Esophagus muscularis mucosa (tissue), 4 donors: Measurements from ENCODE around the gene PBRM1. TPM values are rescaled to one million over a fixed set of nuclear protein-coding genes. Genes with fewer than 3 reads are reported as not detected.
A peak's percentile ranks its signal among the peaks of the same experiment; 100 is the strongest.

Experiments used
- DNase-seq: peaks from one replicate; pipeline ENCODE4 v3.0.0-alpha.2; 2017; ENCODE audit errors: extremely low spot score
- H3K27ac ChIP-seq, 4 donors: fragments of 200-600 bp; sonication (generic); replicated peaks in 1 of 4; 1 replicate in 3 of 4; 2 replicates in 1 of 4; pipeline ENCODE4 v1.5.1; 2016 to 2019; ENCODE audit warnings: mild to moderate bottlenecking in 1 of 4
- H3K27me3 ChIP-seq, 4 donors: fragments of 200-600 bp; sonication (generic); one replicate each; pipeline versions ENCODE4 v1.5.1 to v1.6.0; 2016 to 2019
- H3K36me3 ChIP-seq, 4 donors: fragments of 200-600 bp; sonication (generic); one replicate each; pipeline ENCODE4 v1.5.1; 2016 to 2019
- H3K4me1 ChIP-seq, 4 donors: fragments of 200-600 bp; sonication (generic); one replicate each; pipeline ENCODE4 v1.5.1; 2016 to 2019
- H3K4me3 ChIP-seq, 4 donors: fragments of 200-600 bp; sonication (generic); 1 replicate in 2 of 4; 2 replicates in 2 of 4; pipeline ENCODE4 v1.5.1; 2016 to 2019; ENCODE audit warnings: mild to moderate bottlenecking in 4 of 4, moderate library complexity in 1 of 4
- H3K9me3 ChIP-seq, 4 donors: fragments of 200-600 bp; sonication (generic); 1 replicate in 3 of 4; 2 replicates in 1 of 4; pipeline ENCODE4 v1.5.1; 2016 to 2019
- EP300 ChIP-seq: sonication (generic); formaldehyde crosslinking; IDR thresholded peaks from one replicate; pipeline ENCODE4 v1.6.1; 2017; ENCODE audit warnings: antibody characterized with exemption
- POLR2A ChIP-seq: fragments of 450-650 bp; IDR thresholded peaks from one replicate; pipeline ENCODE4 v1.6.1; 2017; ENCODE audit warnings: antibody characterized with exemption, moderate library complexity, mild to moderate bottlenecking, low read depth
- POLR2AphosphoS5 ChIP-seq, 2 donors: sonication (generic); formaldehyde crosslinking; IDR thresholded peaks; one replicate each; pipeline ENCODE4 v1.6.1; 2017; ENCODE audit warnings: antibody characterized with exemption in 2 of 2
- WGBS: methylation state at CpG from one replicate; pipeline ENCODE4 v1.1.5; 2018; 5-methylcytosine and 5-hydroxymethylcytosine counted together
- intact Hi-C: fragments of 100-400 bp; cut with DNase I; formaldehyde crosslinking; loops from one replicate; pipeline ENCODE4 v1.15.1; 2023
- small RNA-seq, 3 donors: library from RNA; depleted of rRNA; stranded (forward); fragments of <200 nt; gene quantifications; one replicate each; pipeline ENCODE3, GENCODE V24; 2016
- total RNA-seq, 4 donors: library from RNA; depleted of rRNA; stranded (reverse); fragments of >200 nt; gene quantifications; one replicate each; pipeline versions ENCODE4 v1.1.0 to v1.2.1, GENCODE V29; 2016
- TF ChIP-seq, protein P1 (sequence below), 3 experiments: fragments of 200-600 bp in 2 of 3; fragments of 450-650 bp in 1 of 3; sonication (generic) in 2 of 3; IDR thresholded peaks; one replicate each; pipeline ENCODE4 v1.5.1; 2017 to 2019; ENCODE audit warnings: antibody characterized with exemption in 3 of 3, mild to moderate bottlenecking in 2 of 3, moderate library complexity in 1 of 3

The PBRM1 gene
- total RNA-seq, 4 donors from 2014 or later = 79.4 to 99.3 (median 82.8) TPM

DNA sequence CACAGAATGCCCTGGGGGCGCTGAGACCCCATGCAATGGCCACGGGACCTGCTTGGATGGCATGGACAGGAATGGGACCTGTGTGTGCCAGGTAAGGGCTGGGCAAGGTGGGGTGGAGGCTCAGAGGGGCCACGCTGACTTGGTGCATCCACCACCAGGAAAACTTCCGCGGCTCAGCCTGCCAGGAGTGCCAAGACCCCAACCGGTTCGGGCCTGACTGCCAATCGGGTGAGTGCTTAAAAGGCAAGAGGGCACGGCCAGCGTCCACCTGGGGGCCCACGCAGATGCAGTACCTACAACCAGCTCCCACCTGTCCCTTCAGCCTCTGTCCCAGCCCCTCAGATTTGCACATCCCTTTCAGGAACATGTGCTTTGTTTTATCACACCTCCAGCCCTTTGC lies 183.7 kb downstream of the PBRM1 start:
- H3K36me3 ChIP-seq = peaks cover 0 to 16% (median 11%) of the 10 kb centered on the region in 4 donors
- no peaks in the 10 kb centered on the region for H3K27me3 ChIP-seq
- DNase-seq = no peak
- WGBS = 90% methylated on average over 8 of the region's 11 CpGs
- H3K27ac ChIP-seq = no peak overlapping the region
- no peak overlapping the region for H3K4me3 ChIP-seq
- H3K4me1 ChIP-seq = peaks cover under 1 to 11% (median 3%) of the 10 kb centered on the region in 4 donors
- no peaks in the 10 kb centered on the region for H3K9me3 ChIP-seq
- intact Hi-C loops = no loop called here
- TF ChIP-seq, protein P1, sequence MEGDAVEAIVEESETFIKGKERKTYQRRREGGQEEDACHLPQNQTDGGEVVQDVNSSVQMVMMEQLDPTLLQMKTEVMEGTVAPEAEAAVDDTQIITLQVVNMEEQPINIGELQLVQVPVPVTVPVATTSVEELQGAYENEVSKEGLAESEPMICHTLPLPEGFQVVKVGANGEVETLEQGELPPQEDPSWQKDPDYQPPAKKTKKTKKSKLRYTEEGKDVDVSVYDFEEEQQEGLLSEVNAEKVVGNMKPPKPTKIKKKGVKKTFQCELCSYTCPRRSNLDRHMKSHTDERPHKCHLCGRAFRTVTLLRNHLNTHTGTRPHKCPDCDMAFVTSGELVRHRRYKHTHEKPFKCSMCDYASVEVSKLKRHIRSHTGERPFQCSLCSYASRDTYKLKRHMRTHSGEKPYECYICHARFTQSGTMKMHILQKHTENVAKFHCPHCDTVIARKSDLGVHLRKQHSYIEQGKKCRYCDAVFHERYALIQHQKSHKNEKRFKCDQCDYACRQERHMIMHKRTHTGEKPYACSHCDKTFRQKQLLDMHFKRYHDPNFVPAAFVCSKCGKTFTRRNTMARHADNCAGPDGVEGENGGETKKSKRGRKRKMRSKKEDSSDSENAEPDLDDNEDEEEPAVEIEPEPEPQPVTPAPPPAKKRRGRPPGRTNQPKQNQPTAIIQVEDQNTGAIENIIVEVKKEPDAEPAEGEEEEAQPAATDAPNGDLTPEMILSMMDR (IDR thresholded peaks at IDR 0.05) = no peak
- TF ChIP-seq EP300 = no peak
- TF ChIP-seq POLR2AphosphoS5 (IDR thresholded peaks at IDR 0.05) = no peak
- no peak for TF ChIP-seq POLR2A

DNA sequence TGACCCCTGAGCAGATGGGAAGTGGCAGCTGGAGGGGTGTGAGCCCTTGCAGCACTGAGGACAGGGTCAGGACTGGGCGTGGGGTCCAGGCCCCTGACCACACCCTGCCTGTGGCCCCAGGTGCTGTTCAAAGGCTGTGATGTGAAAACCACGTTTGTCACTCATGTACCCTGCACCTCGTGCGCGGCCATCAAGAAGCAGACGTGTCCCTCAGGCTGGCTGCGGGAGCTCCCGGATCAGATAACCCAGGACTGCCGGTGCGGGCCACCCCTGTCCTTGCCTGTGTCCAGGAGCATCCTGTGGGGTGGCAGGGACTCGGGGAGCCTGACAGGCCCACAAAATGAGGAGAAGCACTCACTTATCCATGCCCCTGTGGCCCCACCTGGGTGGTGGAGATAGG lies 184.7 kb downstream of the PBRM1 start:
- DNase-seq = no peak
- H3K4me1 ChIP-seq = peaks cover 7 to 20% (median 11%) of the 10 kb centered on the region in 4 donors
- WGBS = 79% methylated on average over 5 of the region's 11 CpGs
- intact Hi-C loops = no loop called here
- no peaks in the 10 kb centered on the region for H3K27me3 ChIP-seq
- H3K9me3 ChIP-seq = no peaks in the 10 kb centered on the region
- H3K36me3 ChIP-seq = peaks cover 0 to 16% (median 8%) of the 10 kb centered on the region in 4 donors
- no peak overlapping the region for H3K27ac ChIP-seq
- TF ChIP-seq POLR2AphosphoS5 (IDR thresholded peaks at IDR 0.05) = no peak
- no peak for TF ChIP-seq POLR2A
- no peak for TF ChIP-seq EP300
- TF ChIP-seq, protein P1 (IDR thresholded peaks at IDR 0.05) = no peak
- H3K4me3 ChIP-seq = no peak overlapping the region

- Histone ChIP-seq H3K9me3 (no peaks in the 10 kb centered on the region), H3K4me1 (peaks cover 20 to 47% (median 37%) of the 10 kb centered on the region in 4 donors), H3K27me3 (no peaks in the 10 kb centered on the region), H3K27ac (peak overlapping the region in 3 of 4 donors; percentile 5 to 31 (median 18)), H3K36me3 (peaks cover 0 to 9% (median 6%) of the 10 kb centered on the region in 4 donors), H3K4me3 (no peak overlapping the region)
- WGBS = 76% methylated on average over 8 of the region's 24 CpGs
- no peak for DNase-seq
- TF ChIP-seq POLR2AphosphoS5 (IDR thresholded peaks at IDR 0.05) (no peak), EP300 (no peak), POLR2A (no peak)
- TF ChIP-seq, protein P1 (IDR thresholded peaks at IDR 0.05) = no peak
- intact Hi-C loops = no loop called here
Observed at GRCh38 chr3:52498137-52499054, 187.3 kb downstream of the PBRM1 start.

DNA sequence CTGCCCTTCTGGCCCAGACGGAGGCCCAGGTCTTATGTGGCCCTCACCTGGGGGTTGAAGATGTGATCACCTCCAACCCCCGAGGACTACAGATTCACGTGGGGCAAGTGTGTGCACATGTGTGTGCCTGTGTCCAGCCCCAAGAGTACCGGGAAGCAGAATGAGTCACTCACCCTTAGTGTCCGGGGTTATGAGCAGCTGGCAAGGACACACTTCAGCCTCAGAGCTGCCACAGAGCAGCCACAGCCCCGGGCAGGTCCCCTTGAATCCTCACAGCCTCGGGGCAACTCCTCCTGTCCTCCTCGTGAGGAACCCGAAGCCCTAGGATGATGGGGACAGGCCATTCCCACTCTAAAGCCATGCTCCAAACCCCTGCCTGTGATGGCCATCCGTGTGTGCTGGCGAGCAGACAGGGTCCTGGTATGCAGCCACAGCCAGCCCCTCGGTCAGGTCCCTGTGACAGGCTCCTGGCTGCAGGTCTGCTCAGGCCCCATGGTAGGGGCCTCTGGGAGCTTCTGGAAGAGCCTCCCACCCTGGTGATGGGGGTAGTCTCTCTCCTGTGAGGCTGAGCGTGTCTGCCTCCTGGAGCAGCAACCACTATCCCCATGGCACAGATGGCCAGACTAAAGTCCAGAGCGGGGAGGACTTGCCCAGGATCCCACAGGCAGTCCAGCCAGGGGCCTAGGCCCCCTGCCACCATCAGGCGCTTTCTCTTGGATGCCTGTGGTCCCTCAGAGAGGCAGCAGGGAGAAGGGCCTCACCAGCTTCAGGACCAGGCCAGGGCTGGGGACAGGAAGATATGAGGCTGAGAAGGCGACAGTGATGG lies 189.7 kb downstream of the PBRM1 start:
- WGBS = 66% methylated on average over 11 of the region's 16 CpGs
- Histone ChIP-seq H3K27me3 (no peaks in the 10 kb centered on the region), H3K4me3 (peak overlapping the region; percentile 38 to 56 (median 42)), H3K9me3 (no peaks in the 10 kb centered on the region), H3K4me1 (peaks cover 35 to 71% (median 58%) of the 10 kb centered on the region in 4 donors), H3K36me3 (peaks cover 21 to 29% (median 28%) of the 10 kb centered on the region in 4 donors), H3K27ac (peak overlapping the region; percentile 53 to 80 (median 70))
- intact Hi-C loops = no loop called here
- TF ChIP-seq POLR2A = no peak
- TF ChIP-seq POLR2AphosphoS5 (IDR thresholded peaks at IDR 0.05) = peak in 1 of 2 donors; percentile 42
- DNase-seq = no peak

Small RNA genes within 50 kb of the gene (small RNA-seq; reads per million reads assigned to genes)
- gene AC006254.2 (0 reads per million in 3 donors), gene RF00569 (3,477 to 4,433 (median 3,655) reads per million in 3 donors), gene RF01183 (0 reads per million in 3 donors), gene RNU6-856P (0 reads per million in 3 donors), gene RNU6ATAC16P (0 reads per million in 3 donors), gene SNORD19 (0 reads per million in 3 donors), gene SNORD19B (0 reads per million in 3 donors), gene SNORD69 (2,507 to 3,030 (median 2,678) reads per million in 3 donors)

Other genes with a start within 250 kb of the PBRM1 start
- 10 to 100 TPM in 3 of 4 donors, 1 to 10 TPM in 1; 7.1 to 39.2 (median 22.2) TPM for gene SEMA3G, start 240.8 kb downstream of the PBRM1 start, total RNA-seq
- gene TNNC1, start 231.9 kb downstream of the PBRM1 start, total RNA-seq = 1 to 10 TPM in 3 of 4 donors, not detected in 1; 1.2 to 7.1 (median 4.0) TPM
- gene NISCH, start 230.3 kb downstream of the PBRM1 start, total RNA-seq = 100 to 1,000 TPM in 2 of 4 donors, 10 to 100 TPM in 2; 71.9 to 110 (median 88.0) TPM
- gene STAB1, start 190.6 kb downstream of the PBRM1 start, total RNA-seq = 100 to 1,000 TPM; 101 to 127 (median 118) TPM
- 10 to 100 TPM; 58.0 to 87.4 (median 72.9) TPM for gene NT5DC2, start 152.1 kb downstream of the PBRM1 start, total RNA-seq
- 10 to 100 TPM in 1 of 4 donors, 1 to 10 TPM in 3; 1.3 to 60.6 (median 7.0) TPM for gene UQCC5, start 149.3 kb downstream of the PBRM1 start, total RNA-seq
- 10 to 100 TPM; 28.4 to 71.1 (median 29.3) TPM for gene GNL3, start 119 bp upstream of the PBRM1 start, total RNA-seq
- gene GLT8D1, start 19.9 kb upstream of the PBRM1 start, total RNA-seq = 10 to 100 TPM; 31.6 to 40.3 (median 35.7) TPM
- gene SPCS1, start 20.2 kb upstream of the PBRM1 start, total RNA-seq = 10 to 100 TPM; 67.3 to 95.3 (median 88.7) TPM
- 10 to 100 TPM; 19.1 to 29.2 (median 23.6) TPM for gene NEK4, start 85.0 kb upstream of the PBRM1 start, total RNA-seq
- gene ITIH1, start 91.7 kb upstream of the PBRM1 start, total RNA-seq = not detected
- gene ITIH3, start 108.9 kb upstream of the PBRM1 start, total RNA-seq = 1 to 10 TPM in 2 of 4 donors, under 1 TPM in 2; 0.83 to 3.2 (median 1.5) TPM
- gene ITIH4, start 144.8 kb upstream of the PBRM1 start, total RNA-seq = 1 to 10 TPM; 2.0 to 4.6 (median 2.8) TPM
- 10 to 100 TPM in 3 of 4 donors, 1 to 10 TPM in 1; 6.6 to 17.7 (median 12.5) TPM for gene MUSTN1, start 149.1 kb upstream of the PBRM1 start, total RNA-seq
- gene STIMATE, start 211.6 kb upstream of the PBRM1 start, total RNA-seq = 10 to 100 TPM; 10.4 to 23.6 (median 14.7) TPM